GM12878 (cell line): ENCODE data around the gene DHDDS. TPM values are rescaled to one million over a fixed set of nuclear protein-coding genes. Genes with fewer than 3 reads are reported as not detected.

Experiments used
- CUX1 ChIP-seq: IDR thresholded peaks from 2 replicates; pipeline ENCODE4 v1.6.1; 2012; ENCODE audit warnings: improper control_type of control experiment, low read depth, low read length; ENCODE audit not compliant: insufficient replicate concordance
- JUNB ChIP-seq: IDR thresholded peaks from 2 replicates; pipeline ENCODE4 v1.6.1; 2016; ENCODE audit warnings: antibody characterized with exemption, mild to moderate bottlenecking
- KDM1A ChIP-seq: fragments of 200-600 bp; sonication (generic); IDR thresholded peaks from 2 replicates; pipeline ENCODE4 v1.6.1; 2016; ENCODE audit warnings: borderline replicate concordance
- NFIC ChIP-seq: IDR thresholded peaks from 2 replicates; pipeline ENCODE4 v1.6.1; 2012; ENCODE audit warnings: low read depth, mild to moderate bottlenecking, inconsistent platforms, low read length, moderate library complexity
- NFXL1 ChIP-seq: fragments of 450-650 bp; IDR thresholded peaks from 2 replicates; pipeline ENCODE4 v1.6.1; 2017; ENCODE audit warnings: antibody characterized with exemption, mild to moderate bottlenecking, borderline replicate concordance
- NR2C1 ChIP-seq: fragments of 450-650 bp; IDR thresholded peaks from 2 replicates; pipeline ENCODE4 v1.6.1; 2017; ENCODE audit warnings: antibody characterized with exemption, mild to moderate bottlenecking, moderate library complexity
- SPI1 ChIP-seq: IDR thresholded peaks from 2 replicates; pipeline ENCODE4 v1.6.1; 2011; ENCODE audit warnings: low read depth, mild to moderate bottlenecking, low read length, moderate library complexity, borderline replicate concordance; ENCODE audit not compliant: insufficient read depth
- SREBF2 ChIP-seq: IDR thresholded peaks from 2 replicates; pipeline ENCODE4 v1.6.1; 2012; ENCODE audit warnings: mild to moderate bottlenecking, low read length
- TAF1 ChIP-seq: IDR thresholded peaks from 2 replicates; pipeline ENCODE4 v1.6.1; 2011; ENCODE audit warnings: mild to moderate bottlenecking, low read depth, low read length, borderline replicate concordance
- ZBTB4 ChIP-seq: fragments of 450-650 bp; formaldehyde crosslinking; IDR thresholded peaks from 2 replicates; pipeline ENCODE4 v1.4.0; 2022; ENCODE audit warnings: mild to moderate bottlenecking, moderate library complexity
- ZNF207 ChIP-seq: fragments of 450-650 bp; IDR thresholded peaks from 2 replicates; pipeline ENCODE4 v1.6.1; 2014; ENCODE audit warnings: antibody characterized with exemption, mild to moderate bottlenecking, borderline replicate concordance
- ZNF384 ChIP-seq: IDR thresholded peaks from 2 replicates; pipeline ENCODE4 v1.6.1; 2012; ENCODE audit warnings: low read depth, mild to moderate bottlenecking, low read length, improper control_type of control experiment, borderline replicate concordance
- ZSCAN29 ChIP-seq: fragments of 450-650 bp; IDR thresholded peaks from 2 replicates; pipeline ENCODE4 v1.6.1; 2017; ENCODE audit warnings: mild to moderate bottlenecking, moderate library complexity
- polyA plus RNA-seq, 11 experiments: library from polyadenylated mRNA; depleted of rRNA in 4 of 11; unstranded in 6 of 11; stranded (reverse) in 5 of 11; fragments of >200 nt; fragmentation: Nextera tagmentation in 4 of 11; fragmentation: Illumina TruSeq in 1 of 11; extraction: Ambion mirVana in 4 of 11; extraction: Trizol in 1 of 11; gene quantifications; 1 replicate in 1 of 11; 2 replicates in 10 of 11; pipeline versions ENCODE4 v1.2.1 to v1.2.3, GENCODE V29; 2011 to 2016; ENCODE audit warnings: inconsistent platforms in 2 of 11, missing spikeins in 2 of 11, low read depth in 1 of 11
- total RNA-seq, 4 experiments: library from RNA; depleted of rRNA in 3 of 4; stranded (reverse); fragments of >200 nt in 3 of 4; fragmentation: Illumina TruSeq in 1 of 4; extraction: Trizol in 1 of 4; gene quantifications; 2 replicates each; pipeline versions ENCODE4 v1.2.1 to v1.2.3, GENCODE V29; 2013 to 2021
- TF ChIP-seq, protein P1 (sequence below): fragments of 450-650 bp; IDR thresholded peaks from 2 replicates; pipeline ENCODE4 v1.6.1; 2017; ENCODE audit warnings: low read depth, mild to moderate bottlenecking, moderate library complexity
- TF ChIP-seq, protein P2 (sequence below): fragments of 150-350 bp; IDR thresholded peaks from 2 replicates; pipeline ENCODE4 v1.6.1; 2016; ENCODE audit warnings: low read depth, low read length

The DHDDS gene
- total and polyA plus RNA-seq, 10 of the 15 experiments (the other 5 are each of a cell fraction or from before 2014, with no cell fraction given): 22.7 to 47.5 (median 36.4) TPM

DNA sequence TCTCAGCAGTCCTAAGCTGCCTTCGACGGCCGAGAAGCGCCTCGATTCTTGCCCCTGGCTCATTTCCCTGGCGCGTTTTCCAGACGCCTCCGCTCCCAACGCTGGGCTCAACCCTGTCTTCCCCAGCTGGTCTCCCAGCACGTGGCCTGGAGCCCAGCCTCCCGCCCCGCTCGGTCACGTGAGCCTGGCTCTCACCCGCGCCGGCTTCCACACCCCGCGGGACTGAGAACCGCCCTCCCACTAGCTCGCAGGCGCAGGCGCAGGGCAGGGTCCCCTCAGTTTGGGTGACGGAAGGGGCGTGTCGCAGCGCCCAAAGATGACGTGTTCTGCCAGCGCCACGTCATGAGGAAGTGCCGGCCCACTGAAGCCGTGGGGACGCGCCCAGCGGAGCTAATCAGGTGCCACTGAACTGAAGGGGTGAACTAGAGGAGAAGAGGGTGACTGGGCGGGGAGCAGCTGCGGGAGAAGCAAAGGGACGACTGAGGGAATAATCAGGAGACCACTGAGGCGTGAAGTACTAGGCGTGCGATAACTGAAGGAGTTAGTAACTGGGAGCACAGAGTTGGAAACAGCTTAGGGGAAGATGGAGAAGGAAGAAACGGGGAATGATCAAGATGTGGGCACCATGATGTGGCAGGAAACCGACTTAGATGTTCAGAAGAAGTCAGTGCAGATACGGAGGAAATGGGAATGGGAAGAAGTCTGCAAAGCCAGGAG is at the start of gene DHDDS (continued):
- TF ChIP-seq, protein P1, sequence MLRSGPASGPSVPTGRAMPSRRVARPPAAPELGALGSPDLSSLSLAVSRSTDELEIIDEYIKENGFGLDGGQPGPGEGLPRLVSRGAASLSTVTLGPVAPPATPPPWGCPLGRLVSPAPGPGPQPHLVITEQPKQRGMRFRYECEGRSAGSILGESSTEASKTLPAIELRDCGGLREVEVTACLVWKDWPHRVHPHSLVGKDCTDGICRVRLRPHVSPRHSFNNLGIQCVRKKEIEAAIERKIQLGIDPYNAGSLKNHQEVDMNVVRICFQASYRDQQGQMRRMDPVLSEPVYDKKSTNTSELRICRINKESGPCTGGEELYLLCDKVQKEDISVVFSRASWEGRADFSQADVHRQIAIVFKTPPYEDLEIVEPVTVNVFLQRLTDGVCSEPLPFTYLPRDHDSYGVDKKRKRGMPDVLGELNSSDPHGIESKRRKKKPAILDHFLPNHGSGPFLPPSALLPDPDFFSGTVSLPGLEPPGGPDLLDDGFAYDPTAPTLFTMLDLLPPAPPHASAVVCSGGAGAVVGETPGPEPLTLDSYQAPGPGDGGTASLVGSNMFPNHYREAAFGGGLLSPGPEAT: peak; percentile 90
- no peak for TF ChIP-seq CUX1
- TF ChIP-seq, protein P2, sequence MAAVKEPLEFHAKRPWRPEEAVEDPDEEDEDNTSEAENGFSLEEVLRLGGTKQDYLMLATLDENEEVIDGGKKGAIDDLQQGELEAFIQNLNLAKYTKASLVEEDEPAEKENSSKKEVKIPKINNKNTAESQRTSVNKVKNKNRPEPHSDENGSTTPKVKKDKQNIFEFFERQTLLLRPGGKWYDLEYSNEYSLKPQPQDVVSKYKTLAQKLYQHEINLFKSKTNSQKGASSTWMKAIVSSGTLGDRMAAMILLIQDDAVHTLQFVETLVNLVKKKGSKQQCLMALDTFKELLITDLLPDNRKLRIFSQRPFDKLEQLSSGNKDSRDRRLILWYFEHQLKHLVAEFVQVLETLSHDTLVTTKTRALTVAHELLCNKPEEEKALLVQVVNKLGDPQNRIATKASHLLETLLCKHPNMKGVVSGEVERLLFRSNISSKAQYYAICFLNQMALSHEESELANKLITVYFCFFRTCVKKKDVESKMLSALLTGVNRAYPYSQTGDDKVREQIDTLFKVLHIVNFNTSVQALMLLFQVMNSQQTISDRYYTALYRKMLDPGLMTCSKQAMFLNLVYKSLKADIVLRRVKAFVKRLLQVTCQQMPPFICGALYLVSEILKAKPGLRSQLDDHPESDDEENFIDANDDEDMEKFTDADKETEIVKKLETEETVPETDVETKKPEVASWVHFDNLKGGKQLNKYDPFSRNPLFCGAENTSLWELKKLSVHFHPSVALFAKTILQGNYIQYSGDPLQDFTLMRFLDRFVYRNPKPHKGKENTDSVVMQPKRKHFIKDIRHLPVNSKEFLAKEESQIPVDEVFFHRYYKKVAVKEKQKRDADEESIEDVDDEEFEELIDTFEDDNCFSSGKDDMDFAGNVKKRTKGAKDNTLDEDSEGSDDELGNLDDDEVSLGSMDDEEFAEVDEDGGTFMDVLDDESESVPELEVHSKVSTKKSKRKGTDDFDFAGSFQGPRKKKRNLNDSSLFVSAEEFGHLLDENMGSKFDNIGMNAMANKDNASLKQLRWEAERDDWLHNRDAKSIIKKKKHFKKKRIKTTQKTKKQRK: peak; percentile 39; the same call in 1 of the 2 replicates
- TF ChIP-seq NFXL1: no peak
- no peak for TF ChIP-seq ZNF384
- TF ChIP-seq ZNF207: peak; percentile 42; the same call in 1 of the 2 replicates
- TF ChIP-seq TAF1: peak; percentile 9
- TF ChIP-seq ZBTB4 (CRISPR knock-in tag): no peak
- TF ChIP-seq JUNB: no peak
- peak; percentile 46; the same call in 1 of the 2 replicates for TF ChIP-seq NR2C1
- no peak for TF ChIP-seq SREBF2
- no peak; the same call in 1 of the 2 replicates for TF ChIP-seq NFIC
- no peak for TF ChIP-seq KDM1A
- TF ChIP-seq SPI1: peak; percentile 83
- TF ChIP-seq ZSCAN29: no peak
